ENCODE data around the gene GAS2.

The GAS2 gene

GRCh38 chr11:22728600-22729389 is 62.4 kb downstream of the GAS2 start:
- no peak for DNase-seq (ENCODE audit: low read depth)

DNA sequence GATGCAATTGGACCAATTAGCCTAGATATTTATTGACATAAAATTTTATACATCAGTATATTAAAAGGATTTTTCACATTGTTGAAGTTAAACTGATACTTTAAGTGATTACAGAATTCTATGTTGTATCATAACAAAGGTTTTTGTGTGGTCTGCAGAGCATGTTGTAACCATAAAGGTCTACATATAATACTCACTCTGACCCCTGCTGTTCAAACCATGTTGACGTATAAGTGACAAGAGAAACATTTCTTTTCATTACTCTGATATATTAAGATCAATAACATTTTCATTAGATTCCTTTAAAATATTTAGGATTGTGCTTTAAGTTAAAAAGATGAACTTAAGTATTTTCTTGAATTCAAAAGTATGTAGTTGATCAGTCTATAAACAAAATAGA is 63.9 kb downstream of the GAS2 start:
- no peak for DNase-seq (ENCODE audit: low read depth)

GRCh38 chr11:22732588-22732987 is 66.2 kb downstream of the GAS2 start:
- no peak for DNase-seq (ENCODE audit: low read depth)

DNA sequence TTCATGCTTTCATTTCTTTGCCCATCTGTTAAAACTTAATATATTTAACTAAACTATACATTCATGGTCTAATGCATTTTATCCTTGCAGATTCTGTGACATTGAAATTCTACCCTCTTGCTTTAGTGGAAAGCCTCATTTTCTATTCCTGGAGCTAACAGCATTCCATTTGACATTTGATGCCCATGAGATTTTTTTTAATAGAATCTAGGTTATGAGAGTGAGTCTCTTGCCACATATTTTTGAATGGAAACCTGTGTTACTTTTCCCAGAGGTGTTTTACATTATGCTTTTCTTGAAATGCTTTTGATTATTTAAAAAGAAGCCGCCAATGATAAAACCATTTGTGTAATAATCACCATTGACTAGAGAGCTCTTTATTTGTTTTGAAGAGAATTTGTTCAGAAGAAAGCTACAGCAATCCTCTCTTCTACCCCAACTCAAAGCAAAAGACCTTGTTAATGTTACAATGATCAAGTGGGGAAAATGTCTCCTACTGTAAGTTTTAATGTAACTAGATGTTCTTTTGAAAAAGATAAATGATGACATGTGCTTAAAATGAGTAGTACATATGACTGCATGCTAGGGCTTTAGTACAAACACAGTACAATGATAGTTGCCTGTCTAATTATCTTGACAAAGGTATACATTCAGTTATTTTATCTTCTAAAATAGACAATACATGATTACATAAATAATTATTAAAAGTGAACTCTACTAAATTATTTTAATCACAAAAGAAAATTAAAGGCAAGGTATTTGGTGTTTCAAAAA is 67.3 kb downstream of the GAS2 start:
- DNase-seq (ENCODE audit: low read depth): no peak

- no peak for DNase-seq (ENCODE audit: low read depth)
Measured at GRCh38 chr11:22734628-22735345, 68.4 kb downstream of the GAS2 start.

- DNase-seq (ENCODE audit: low read depth): no peak
Measured at GRCh38 chr11:22742157-22742613, 75.8 kb downstream of the GAS2 start.

- no peak for DNase-seq (ENCODE audit: low read depth)
Measured at GRCh38 chr11:22749536-22749935, 83.1 kb downstream of the GAS2 start.

DNA sequence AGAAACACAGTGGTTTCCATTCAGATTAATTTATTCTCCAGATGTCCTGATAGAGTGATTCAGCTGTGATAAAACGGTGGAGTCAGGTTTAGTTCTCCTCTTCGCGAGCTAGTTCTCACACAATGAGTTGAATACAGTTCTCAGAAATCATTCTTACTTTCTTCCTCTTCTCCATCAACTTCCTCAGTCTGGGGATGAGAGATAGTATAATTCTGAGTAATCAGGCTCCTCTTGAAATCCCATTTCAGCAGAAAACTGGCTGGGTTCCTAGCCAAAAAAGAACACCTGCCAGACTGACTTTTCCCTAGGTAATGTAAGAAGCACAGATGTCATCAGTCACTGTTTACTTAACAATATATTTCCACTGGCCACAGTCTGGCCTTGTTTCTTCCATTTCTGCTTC is 86.5 kb downstream of the GAS2 start:
- DNase-seq (ENCODE audit: low read depth): no peak

GRCh38 chr11:22753416-22753815 is 87.0 kb downstream of the GAS2 start:
- no peak for DNase-seq (ENCODE audit: low read depth)

DNA sequence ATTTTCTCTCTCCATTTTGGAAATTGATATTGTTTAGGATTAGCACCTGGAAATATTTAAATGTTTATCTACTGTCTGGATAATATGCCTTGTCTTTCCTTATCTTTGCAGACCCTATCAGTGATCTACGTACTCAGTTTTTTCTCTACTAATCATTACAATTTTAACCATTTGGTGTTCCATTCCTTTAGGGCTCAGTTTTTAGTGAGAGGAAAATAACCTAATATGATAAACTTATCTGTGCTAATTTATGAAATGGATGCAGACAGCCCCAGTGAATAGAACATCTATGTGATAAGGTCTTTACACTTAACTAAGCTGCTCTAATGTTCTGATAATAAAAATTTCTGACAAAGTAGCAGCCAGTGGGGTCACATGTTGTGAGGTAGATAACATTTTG is 94.7 kb downstream of the GAS2 start:
- no peak for DNase-seq (ENCODE audit: low read depth)

DNA sequence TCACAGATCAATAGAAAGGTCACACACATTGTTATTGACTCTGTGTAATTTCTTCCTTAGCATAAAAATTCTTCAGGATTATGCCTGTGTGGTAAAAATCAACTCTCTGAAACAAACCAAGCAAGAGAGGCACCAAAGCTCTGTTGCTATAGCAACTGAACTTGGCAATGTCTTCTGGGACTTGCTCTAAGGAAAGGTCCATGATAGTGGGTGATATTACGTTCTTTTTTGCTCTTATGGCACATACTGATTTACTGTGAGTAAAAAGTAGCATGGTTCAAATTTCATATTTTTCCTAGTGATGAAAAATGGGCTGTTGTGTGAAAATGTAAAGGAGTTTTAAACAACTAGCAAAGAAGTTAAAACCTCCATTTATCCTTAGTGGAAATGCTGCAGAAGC is 96.8 kb downstream of the GAS2 start:
- DNase-seq (ENCODE audit: low read depth): no peak

DNA sequence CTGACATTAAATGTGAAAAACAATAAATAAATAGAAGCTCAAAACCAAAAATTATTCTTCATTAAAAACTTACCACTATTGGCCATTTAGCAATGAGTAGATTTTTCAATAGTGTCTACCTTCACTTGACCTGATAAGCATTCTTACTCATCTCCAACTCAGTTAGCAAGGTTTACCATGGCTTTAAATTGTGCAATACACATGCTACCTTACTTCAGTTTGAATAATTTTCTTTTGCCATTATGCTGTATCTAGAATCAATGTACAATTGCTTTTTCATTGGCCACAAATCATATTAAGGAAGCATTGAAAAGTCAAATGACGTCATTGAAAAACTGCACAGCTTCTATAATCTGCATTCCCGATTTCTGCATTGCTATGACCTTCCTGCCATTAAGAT is 98.3 kb downstream of the GAS2 start:
- no peak for DNase-seq (ENCODE audit: low read depth)

GRCh38 chr11:22768281-22768680 is 101.9 kb downstream of the GAS2 start:
- no peak for DNase-seq (ENCODE audit: low read depth)

DNA sequence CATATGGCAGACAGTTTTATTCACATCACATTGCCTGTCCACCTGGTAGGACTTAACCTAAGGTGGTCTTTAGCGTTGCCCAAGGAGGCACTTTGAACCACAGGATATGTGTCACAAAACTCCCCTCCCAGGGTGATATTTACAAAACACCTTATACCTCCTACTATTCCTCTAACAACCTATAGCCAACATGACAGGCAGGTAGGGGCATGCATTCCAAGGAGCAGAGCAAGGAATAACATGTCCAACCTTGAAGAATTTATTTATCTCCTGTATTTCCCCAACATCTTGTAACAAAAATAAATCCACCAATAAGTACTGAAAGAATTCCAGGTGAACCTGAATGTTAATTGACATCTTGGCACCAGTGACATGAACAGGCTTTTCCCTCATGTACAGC is 102.7 kb downstream of the GAS2 start:
- DNase-seq (ENCODE audit: low read depth): no peak

GRCh38 chr11:22774716-22775115 is 108.3 kb downstream of the GAS2 start:
- DNase-seq (ENCODE audit: low read depth): no peak

- DNase-seq (ENCODE audit: low read depth): no peak
Measured at GRCh38 chr11:22775248-22775647, 108.8 kb downstream of the GAS2 start.

DNA sequence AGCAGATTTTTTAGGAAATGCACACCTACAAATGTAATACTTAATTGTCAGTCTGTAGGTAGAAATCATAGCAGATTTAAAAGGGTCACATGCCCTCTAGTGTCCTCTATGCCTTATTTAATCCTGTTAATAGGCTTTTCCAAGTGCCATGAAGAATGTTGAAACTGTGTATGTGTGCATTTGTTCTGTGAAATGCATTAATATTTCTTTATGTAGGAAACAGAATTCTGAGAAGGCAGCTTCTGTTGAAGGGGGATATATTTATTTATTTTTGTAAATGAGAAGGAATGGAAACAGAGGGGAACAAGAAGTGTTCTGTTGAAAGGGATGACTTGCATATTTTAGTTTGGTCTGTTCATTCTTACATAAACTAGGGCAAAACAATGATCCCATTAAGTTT is 112.2 kb downstream of the GAS2 start:
- no peak for DNase-seq (ENCODE audit: low read depth)

DNA sequence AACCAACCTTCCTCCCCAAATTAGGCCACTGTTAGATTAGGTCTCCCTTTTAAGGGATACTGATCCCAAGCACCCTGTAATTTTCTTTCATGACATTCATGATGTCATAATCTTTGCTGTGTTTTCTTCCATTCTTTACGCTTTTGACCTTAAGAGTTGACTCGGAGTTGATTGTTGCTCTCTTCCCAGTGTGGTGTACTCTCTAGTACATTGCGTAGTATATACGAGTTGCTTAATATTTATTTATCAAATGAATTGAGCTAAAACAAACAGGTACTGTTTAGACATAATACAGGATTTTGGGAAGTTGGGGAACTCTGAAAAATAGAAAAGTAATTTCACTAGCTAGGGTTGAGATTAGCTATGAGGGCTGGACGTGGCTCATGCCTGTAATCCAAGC is 113.4 kb downstream of the GAS2 start:
- DNase-seq (ENCODE audit: low read depth): no peak

DNA sequence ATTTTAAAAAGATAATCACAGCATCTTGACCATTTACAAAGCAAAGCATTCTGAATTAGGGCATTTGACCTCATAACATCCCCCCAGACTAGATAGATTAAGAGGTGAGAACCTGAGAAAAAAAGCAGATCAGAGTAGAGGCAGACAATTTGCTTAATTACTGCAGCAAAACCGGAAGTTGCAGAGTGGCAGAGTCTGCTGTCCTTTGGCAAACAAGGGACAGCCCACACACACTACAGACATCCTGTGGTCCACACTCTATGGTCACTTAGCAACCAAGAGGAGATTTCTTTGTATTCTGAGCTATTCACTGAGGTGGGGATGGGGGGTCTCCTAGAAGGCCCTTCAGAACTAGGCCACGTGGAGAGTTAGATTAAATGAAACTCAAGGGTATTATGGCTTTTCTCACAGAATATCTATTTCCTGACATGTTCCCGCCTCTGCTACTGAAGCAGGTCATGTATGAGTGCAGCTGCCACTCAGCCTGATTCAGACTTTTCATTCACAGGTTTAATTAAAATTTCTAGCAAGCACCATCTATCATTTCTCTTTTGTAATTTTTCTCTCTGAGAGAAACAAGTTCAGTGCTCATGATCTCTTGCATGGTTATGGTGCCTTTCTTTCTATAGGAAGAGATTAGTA is 114.7 kb downstream of the GAS2 start:
- no peak for DNase-seq (ENCODE audit: low read depth)

DNA sequence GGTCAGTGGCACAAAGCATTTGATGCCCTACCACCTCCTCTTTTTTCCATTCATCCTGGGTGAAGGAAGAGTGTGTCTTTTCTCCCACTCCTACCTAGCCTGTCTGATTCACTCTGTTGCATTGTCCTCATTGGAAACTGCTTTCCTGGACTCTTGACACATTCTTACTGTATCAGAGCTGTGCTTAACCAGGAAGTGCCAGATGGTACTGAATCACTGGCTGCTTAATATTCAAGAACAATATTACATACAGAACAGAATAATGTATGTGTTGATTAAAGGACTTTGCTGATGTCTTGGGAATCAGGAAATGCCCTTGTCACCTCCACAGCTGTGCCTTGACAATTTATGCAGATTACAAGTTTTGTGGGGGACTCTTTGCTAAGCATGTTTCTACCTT is 118.8 kb downstream of the GAS2 start:
- DNase-seq (ENCODE audit: low read depth): no peak

GRCh38 chr11:22786475-22786874 is 120.1 kb downstream of the GAS2 start:
- no peak for DNase-seq (ENCODE audit: low read depth)

GRCh38 chr11:22787055-22787454 is 120.6 kb downstream of the GAS2 start:
- DNase-seq (ENCODE audit: low read depth): no peak
